Neural progenitor cell (in vitro differentiated cells): ENCODE measurements around the gene TBPL1.

Source experiments
- CTCF ChIP-seq: fragments of 200-600 bp; sonication (generic); IDR thresholded peaks from 2 replicates; pipeline ENCODE4 v1.5.1; 2017; ENCODE audit warnings: antibody characterized with exemption, mild to moderate bottlenecking
- EZH2 ChIP-seq: fragments of 200-600 bp; sonication (generic); IDR thresholded peaks from 2 replicates; pipeline ENCODE4 v1.6.1; 2017; ENCODE audit warnings: antibody characterized with exemption, mild to moderate bottlenecking, moderate library complexity
- EZH2phosphoT487 ChIP-seq: fragments of 200-600 bp; sonication (generic); IDR thresholded peaks from 2 replicates; pipeline ENCODE4 v1.6.1; 2017; ENCODE audit warnings: antibody characterized with exemption

- TF ChIP-seq EZH2phosphoT487: no peak
- no peak for TF ChIP-seq CTCF
- no peak for TF ChIP-seq EZH2
Measured at GRCh38 chr6:133985970-133986369, 32.9 kb downstream of the TBPL1 start.
